ENCODE results near the gene TEX11. TPM values are rescaled to one million over a fixed set of nuclear protein-coding genes. Genes with fewer than 3 reads are reported as not detected.

The TEX11 gene
- total and polyA plus RNA-seq, 9 of the 15 experiments (the other 6 are each of a cell fraction or from before 2014, with no cell fraction given): 0.27 to 1.1 (median 0.45) TPM

DNA sequence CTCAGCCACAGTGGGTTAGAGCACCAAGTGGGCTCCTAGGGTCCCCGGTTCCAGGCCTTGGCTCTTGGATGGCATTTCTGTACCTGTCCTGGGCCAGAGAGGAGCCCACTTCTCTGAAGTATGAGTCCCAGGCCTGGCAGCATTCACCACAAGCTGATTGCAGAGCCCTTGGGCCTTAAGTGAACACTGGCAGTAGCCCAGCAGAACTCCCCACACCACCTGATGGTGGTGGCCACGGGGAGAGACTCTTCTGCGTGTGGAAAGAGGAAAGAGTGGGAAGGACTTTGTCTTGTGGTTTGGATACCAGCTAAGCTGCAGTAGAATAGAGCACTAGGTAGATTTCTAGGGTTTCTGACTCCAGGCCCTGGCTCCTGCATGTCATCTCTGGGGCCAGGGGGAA lies 359.1 kb downstream of the TEX11 start:
- TF ChIP-seq, protein P1, sequence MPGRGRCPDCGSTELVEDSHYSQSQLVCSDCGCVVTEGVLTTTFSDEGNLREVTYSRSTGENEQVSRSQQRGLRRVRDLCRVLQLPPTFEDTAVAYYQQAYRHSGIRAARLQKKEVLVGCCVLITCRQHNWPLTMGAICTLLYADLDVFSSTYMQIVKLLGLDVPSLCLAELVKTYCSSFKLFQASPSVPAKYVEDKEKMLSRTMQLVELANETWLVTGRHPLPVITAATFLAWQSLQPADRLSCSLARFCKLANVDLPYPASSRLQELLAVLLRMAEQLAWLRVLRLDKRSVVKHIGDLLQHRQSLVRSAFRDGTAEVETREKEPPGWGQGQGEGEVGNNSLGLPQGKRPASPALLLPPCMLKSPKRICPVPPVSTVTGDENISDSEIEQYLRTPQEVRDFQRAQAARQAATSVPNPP (IDR thresholded peaks at IDR 0.05; ENCODE audit: borderline replicate concordance, insufficient read depth, insufficient read length): no peak
- TF ChIP-seq, protein P2, sequence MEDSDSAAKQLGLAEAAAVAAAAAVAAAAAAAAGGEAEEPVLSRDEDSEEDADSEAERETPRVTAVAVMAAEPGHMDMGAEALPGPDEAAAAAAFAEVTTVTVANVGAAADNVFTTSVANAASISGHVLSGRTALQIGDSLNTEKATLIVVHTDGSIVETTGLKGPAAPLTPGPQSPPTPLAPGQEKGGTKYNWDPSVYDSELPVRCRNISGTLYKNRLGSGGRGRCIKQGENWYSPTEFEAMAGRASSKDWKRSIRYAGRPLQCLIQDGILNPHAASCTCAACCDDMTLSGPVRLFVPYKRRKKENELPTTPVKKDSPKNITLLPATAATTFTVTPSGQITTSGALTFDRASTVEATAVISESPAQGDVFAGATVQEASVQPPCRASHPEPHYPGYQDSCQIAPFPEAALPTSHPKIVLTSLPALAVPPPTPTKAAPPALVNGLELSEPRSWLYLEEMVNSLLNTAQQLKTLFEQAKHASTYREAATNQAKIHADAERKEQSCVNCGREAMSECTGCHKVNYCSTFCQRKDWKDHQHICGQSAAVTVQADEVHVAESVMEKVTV (CRISPR knock-in tag; IDR thresholded peaks at IDR 0.05): no peak
- no peak for TF ChIP-seq ZNF121 (CRISPR knock-in tag; conservative IDR thresholded peaks at IDR 0.05)
- no peak for TF ChIP-seq HEY1 (CRISPR knock-in tag; IDR thresholded peaks at IDR 0.05; ENCODE audit: borderline replicate concordance)
- no peak for TF ChIP-seq POU5F1 (IDR thresholded peaks at IDR 0.05; ENCODE audit: borderline replicate concordance, low read depth, low read length, partially characterized antibody)
- no peak for TF ChIP-seq MECOM (CRISPR knock-in tag; IDR thresholded peaks at IDR 0.05)
- no peak for TF ChIP-seq HMGN3 (IDR thresholded peaks at IDR 0.05; ENCODE audit: borderline replicate concordance, extremely low read depth, insufficient read length, low read depth, low read length)
- TF ChIP-seq, protein P3, sequence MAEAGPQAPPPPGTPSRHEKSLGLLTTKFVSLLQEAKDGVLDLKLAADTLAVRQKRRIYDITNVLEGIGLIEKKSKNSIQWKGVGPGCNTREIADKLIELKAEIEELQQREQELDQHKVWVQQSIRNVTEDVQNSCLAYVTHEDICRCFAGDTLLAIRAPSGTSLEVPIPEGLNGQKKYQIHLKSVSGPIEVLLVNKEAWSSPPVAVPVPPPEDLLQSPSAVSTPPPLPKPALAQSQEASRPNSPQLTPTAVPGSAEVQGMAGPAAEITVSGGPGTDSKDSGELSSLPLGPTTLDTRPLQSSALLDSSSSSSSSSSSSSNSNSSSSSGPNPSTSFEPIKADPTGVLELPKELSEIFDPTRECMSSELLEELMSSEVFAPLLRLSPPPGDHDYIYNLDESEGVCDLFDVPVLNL (CRISPR knock-in tag; IDR thresholded peaks at IDR 0.05; ENCODE audit: low read depth): no peak
- no peak for TF ChIP-seq ZNF79 (CRISPR knock-in tag; IDR thresholded peaks at IDR 0.05; ENCODE audit: low read depth)
- TF ChIP-seq SMARCC2 (IDR thresholded peaks at IDR 0.05; ENCODE audit: low read depth): no peak
- no peak for TF ChIP-seq JUN (IDR thresholded peaks at IDR 0.05; ENCODE audit: borderline replicate concordance, low read depth, low read length)
- no peak for TF ChIP-seq JUN (CRISPR knock-in tag; IDR thresholded peaks at IDR 0.05; ENCODE audit: borderline replicate concordance)
- no peak for TF ChIP-seq ARID2 (IDR thresholded peaks at IDR 0.05)
- TF ChIP-seq, protein P4, sequence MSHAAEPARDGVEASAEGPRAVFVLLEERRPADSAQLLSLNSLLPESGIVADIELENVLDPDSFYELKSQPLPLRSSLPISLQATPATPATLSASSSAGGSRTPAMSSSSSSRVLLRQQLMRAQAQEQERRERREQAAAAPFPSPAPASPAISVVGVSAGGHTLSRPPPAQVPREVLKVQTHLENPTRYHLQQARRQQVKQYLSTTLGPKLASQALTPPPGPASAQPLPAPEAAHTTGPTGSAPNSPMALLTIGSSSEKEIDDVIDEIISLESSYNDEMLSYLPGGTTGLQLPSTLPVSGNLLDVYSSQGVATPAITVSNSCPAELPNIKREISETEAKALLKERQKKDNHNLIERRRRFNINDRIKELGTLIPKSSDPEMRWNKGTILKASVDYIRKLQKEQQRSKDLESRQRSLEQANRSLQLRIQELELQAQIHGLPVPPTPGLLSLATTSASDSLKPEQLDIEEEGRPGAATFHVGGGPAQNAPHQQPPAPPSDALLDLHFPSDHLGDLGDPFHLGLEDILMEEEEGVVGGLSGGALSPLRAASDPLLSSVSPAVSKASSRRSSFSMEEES (CRISPR knock-in tag; IDR thresholded peaks at IDR 0.05): no peak
- DNase-seq (ENCODE audit: extremely low read depth in 1 of 4, low spot score in 3 of 4) (no peak), FAIRE-seq (no peak), ATAC-seq (no peak)
- BruUV-seq (replicated peaks): no TSS peak
- Histone ChIP-seq H3K4me1 (replicated peaks in 1 of 2; ENCODE audit: control insufficient read depth in 2 of 2, insufficient read depth in 2 of 2, low read length in 2 of 2) (no peaks in the 10 kb centered on the region), H3K9me3 (replicated peaks; ENCODE audit: control insufficient read depth, insufficient read depth, low read depth, low read length) (no peaks in the 10 kb centered on the region), H3K27ac (ENCODE audit: extremely low read depth, low read depth, low read length) (no peak overlapping the region), H2AFZ (ENCODE audit: low read depth, low read length) (no peak overlapping the region), H4K20me1 (replicated peaks; ENCODE audit: control insufficient read depth, insufficient read depth, low read length) (no peaks in the 10 kb centered on the region), H3K9me1 (ENCODE audit: control insufficient read depth, insufficient read depth, low read length) (no peaks in the 10 kb centered on the region), H3K79me2 (ENCODE audit: control insufficient read depth, insufficient read depth, low read length) (no peaks in the 10 kb centered on the region), H3K4me2 (ENCODE audit: insufficient read depth, low read length) (no peak overlapping the region), H3K4me3 (no peak overlapping the region), H3K9ac (ENCODE audit: insufficient read depth in 1 of 2, low read depth in 2 of 2, low read length in 2 of 2) (no peak overlapping the region), H3K36me3 (ENCODE audit: control insufficient read depth, insufficient read depth, low read length) (no peaks in the 10 kb centered on the region), H3K27me3 (ENCODE audit: control insufficient read depth in 2 of 2, insufficient read depth in 2 of 2, low read length in 2 of 2) (no peaks in the 10 kb centered on the region)
- POLR2A ChIA-PET: no interaction called here
- WGBS (ENCODE audit: insufficient coverage, low coverage, missing lambda C conversion rate): 0% methylated on average over 2 of the region's 3 CpGs
- CTCF ChIA-PET (ENCODE audit: low intra/inter-chr PET ratio): no interaction called here
- in situ Hi-C loops (cut with MboI): no loop called here
- intact Hi-C loops (cut with micrococcal nuclease): no loop called here

Measured in K562 (cell line).